COLO668 (cell line): ENCODE measurements around the gene RAB34.

ENCODE experiments used
- DNase-seq: peaks from one replicate; lab custom pipeline; 2025; ENCODE audit not compliant: unreplicated experiment; lab: John Stamatoyannopoulos, UW

Gene RAB34

GRCh38 chr17:28712705-28713415 lies 4.8 kb downstream of the RAB34 start:
- no peak for DNase-seq

GRCh38 chr17:28712032-28712704 lies 5.5 kb downstream of the RAB34 start:
- no peak for DNase-seq

- DNase-seq, result no peak
These were observed 6.0 kb downstream of the RAB34 start, which contains the start of gene PROCA1 for GRCh38 chr17:28711723-28712031. Gene PROCA1, minus strand, starts transcription at chr17:28711888. Its CDS starts 228 bp downstream, at chr17:28711660.

GRCh38 chr17:28710861-28711722 lies 6.6 kb downstream of the RAB34 start:
- DNase-seq, result peak; percentile 80

- no peak for DNase-seq
These were observed 10.3 kb downstream of the RAB34 start for GRCh38 chr17:28707339-28707720.

- no peak for DNase-seq
These were observed 11.0 kb downstream of the RAB34 start for GRCh38 chr17:28706471-28707338.

GRCh38 chr17:28705728-28706334 lies 11.8 kb downstream of the RAB34 start:
- DNase-seq, result no peak

GRCh38 chr17:28705074-28705659 lies 12.5 kb downstream of the RAB34 start:
- no peak for DNase-seq

GRCh38 chr17:28704219-28704858 lies 13.3 kb downstream of the RAB34 start:
- DNase-seq, result no peak

GRCh38 chr17:28703552-28704218 lies 14.0 kb downstream of the RAB34 start:
- no peak for DNase-seq

GRCh38 chr17:28702752-28703150 lies 14.9 kb downstream of the RAB34 start:
- DNase-seq, result no peak

- DNase-seq, result no peak
These were observed 15.5 kb downstream of the RAB34 start for GRCh38 chr17:28702026-28702751.

- DNase-seq, result no peak
These were observed 16.7 kb downstream of the RAB34 start for GRCh38 chr17:28700830-28701492.

GRCh38 chr17:28700278-28700677 lies 17.4 kb downstream of the RAB34 start:
- no peak for DNase-seq

GRCh38 chr17:28698253-28698941 lies 19.3 kb downstream of the RAB34 start:
- DNase-seq, result no peak

GRCh38 chr17:28693869-28694268 lies 23.8 kb downstream of the RAB34 start:
- DNase-seq, result no peak

- DNase-seq, result no peak
These were observed 28.7 kb downstream of the RAB34 start for GRCh38 chr17:28689011-28689410.
